ENCODE data around the gene HSFX2.
"Not testable (repeated sequence)": the region's sequence is repeated elsewhere in the genome, so short reads cannot be mapped to it uniquely, and the experiment has no call there.

HSFX2 gene

DNA sequence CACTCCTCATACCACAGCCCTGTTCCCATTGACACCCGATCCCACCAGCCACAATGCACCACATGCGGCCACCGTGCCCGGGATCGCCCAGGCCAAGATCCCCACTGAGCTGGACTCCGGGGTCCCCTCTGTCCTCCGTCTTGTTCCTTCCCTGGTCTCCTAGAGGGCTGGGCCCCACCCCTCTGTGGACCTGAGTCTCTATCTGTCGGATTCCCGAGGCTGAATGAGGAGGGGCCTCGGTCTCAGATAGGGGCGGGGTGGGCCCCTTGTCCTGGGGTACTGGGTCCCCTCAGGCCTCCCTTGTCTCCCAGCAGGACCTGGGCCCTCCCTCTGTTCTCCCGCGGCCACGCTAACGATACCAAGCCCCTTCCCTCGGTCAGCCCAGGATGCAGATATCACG lies 9.5 kb downstream of the HSFX2 start:
- DNase-seq = not testable (repeated sequence)

GRCh38 chrX:149573456-149573855 lies 21.7 kb downstream of the HSFX2 start:
- DNase-seq = not testable (repeated sequence)

GRCh38 chrX:149572743-149573142 lies 22.4 kb downstream of the HSFX2 start:
- DNase-seq = no peak

DNA sequence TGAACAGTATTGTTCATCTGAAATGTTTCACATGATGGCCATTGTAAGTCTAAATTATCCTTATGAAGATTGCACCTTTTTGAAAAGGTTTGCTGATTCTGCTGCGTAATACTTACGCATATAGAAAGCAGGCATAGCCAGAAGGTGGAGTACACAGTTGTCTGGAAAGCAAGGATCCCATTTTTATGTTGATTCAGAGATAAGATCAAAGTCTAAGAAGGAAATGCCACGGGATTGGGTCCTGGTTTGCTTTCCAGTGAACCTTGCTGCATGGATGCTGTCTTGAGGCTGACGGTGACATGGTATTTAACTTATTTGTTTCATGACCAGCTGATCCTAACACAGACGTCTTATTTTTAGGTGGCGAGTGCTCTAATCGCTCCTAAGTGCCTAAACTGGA lies 23.3 kb downstream of the HSFX2 start:
- DNase-seq = no peak

GRCh38 chrX:149570668-149571067 lies 24.4 kb downstream of the HSFX2 start:
- no peak for DNase-seq

DNA sequence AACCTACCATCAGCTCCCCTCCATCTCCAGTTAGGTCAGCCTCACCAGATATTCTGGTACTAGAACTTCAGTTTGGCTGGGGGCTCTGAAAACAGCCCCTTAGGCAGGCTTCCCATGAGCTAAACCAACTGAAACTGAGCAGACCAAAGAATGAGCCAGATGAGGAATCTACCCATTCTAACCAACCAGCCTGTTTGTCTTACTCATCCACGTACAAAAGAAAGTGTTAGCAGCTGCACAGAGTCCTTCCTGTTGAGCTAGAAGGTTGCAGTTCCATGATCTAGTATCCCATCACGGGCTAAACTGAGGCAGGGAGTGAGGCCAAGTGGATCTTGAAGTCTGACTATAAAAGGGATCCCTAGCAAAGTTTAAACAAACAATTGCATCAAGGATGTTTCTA lies 25.3 kb downstream of the HSFX2 start:
- DNase-seq = no peak

- no peak for DNase-seq
Measured at GRCh38 chrX:149568701-149569296, 26.3 kb downstream of the HSFX2 start.

GRCh38 chrX:149567621-149568417 lies 27.3 kb downstream of the HSFX2 start:
- no peak for DNase-seq

DNA sequence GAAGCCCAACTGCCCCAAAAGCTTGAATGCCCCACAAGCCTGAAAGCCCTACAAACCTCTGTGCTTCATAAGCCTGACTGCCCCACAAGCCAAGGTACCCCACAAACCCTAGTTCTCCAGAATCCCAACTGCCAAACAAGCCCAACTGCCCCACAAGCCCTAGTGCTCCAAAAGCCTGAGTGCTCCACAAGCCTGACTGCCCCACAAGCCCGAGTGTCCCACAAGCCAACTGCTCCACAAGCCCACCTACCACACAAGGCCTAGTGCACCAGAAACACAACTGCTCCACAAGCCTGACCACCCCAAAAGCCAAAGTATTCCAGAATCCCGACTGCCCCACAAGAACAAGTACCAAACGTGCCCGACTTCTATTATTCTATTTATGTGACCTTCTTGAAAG lies 31.8 kb downstream of the HSFX2 start:
- DNase-seq = no peak

GRCh38 chrX:149555251-149555650 lies 39.9 kb downstream of the HSFX2 start:
- not testable (repeated sequence) for DNase-seq

- not testable (repeated sequence) for DNase-seq
Measured at GRCh38 chrX:149551939-149552248, 43.2 kb downstream of the HSFX2 start.

DNA sequence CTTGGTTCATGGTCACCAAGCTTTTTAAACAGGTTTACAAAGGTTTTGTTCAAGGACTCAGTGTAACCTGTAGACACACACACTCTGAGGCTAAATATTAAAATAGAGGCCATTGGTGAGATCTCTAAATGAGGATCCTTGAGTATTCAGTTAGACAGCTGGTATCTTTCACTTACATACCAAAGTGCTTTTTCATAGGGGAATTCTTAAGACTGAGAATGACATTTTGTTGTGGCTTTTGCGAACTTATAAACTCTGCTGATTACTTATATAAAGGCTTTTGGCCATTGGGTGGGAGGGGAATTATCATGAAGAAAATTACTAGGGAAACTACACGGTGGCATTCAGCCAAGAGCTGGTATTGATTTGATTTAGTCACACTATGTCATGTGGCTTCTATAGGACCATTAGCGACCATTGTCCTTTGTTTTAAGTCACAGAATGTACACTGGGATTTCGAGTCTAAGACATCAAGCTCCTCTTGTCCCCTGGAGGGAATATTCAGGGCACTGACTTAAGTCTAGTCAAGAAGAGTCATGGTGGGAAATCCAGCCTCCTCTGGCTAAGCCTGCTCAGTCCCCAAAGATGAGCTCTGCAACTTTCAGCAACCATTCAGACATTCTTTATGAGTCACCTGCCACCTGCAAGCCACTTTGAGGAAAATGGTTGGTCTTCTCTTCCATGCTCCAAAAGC lies 43.7 kb downstream of the HSFX2 start:
- DNase-seq = not testable (repeated sequence)

- not testable (repeated sequence) for DNase-seq
Measured at GRCh38 chrX:149550454-149550853, 44.7 kb downstream of the HSFX2 start.

- not testable (repeated sequence) for DNase-seq
Measured at GRCh38 chrX:149549701-149550100, 45.4 kb downstream of the HSFX2 start, which contains the start of gene HSFX3. Gene HSFX3, minus strand, starts transcription at chrX:149549924. Its CDS starts 72 bp downstream, at chrX:149549852.

- DNase-seq = not testable (repeated sequence)
Measured at GRCh38 chrX:149547782-149548181, 47.3 kb downstream of the HSFX2 start.

DNA sequence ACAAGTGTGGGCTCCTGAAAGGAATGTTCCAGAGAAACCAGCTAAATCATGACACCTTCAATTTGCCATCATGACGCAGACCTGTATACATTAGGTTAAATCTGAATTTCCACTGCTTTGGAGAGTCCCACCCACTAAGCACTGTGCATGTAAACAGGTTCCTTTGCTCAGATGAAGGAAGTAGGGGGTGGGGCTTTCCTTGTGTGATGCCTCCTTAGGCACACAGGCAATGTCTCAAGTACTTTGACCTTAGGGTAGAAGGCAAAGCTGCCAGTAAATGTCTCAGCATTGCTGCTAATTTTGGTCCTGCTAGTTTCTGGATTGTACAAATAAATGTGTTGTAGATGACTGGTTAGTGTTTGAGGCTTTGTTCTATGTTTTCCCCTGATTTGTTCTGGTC lies 48.2 kb downstream of the HSFX2 start:
- not testable (repeated sequence) for DNase-seq

GRCh38 chrX:149545545-149546543 lies 49.3 kb downstream of the HSFX2 start:
- not testable (repeated sequence) for DNase-seq

All from NCI-H1092 treated with DMSO at 0.1 percent for 48 hours (cell line).